GM21390 (cell line): Measurements from ENCODE around the gene S100B.
A peak's percentile ranks its signal among the peaks of the same experiment; 100 is the strongest.
"Not testable (repeated sequence)": the region's sequence is repeated elsewhere in the genome, so short reads cannot be mapped to it uniquely, and the experiment has no call there.

Experiments used
- ATAC-seq: cut with Tn5 transposase; IDR thresholded peaks from one replicate; pipeline ENCODE4 v1.9.1; 2021; ENCODE audit not compliant: unreplicated experiment

S100B gene

GRCh38 chr21:46604975-46605766, at the start of gene S100B:
Gene S100B (minus strand): TSS chr21:46605082. CDS start chr21:46602415, 2,667 bp downstream.
- ATAC-seq: no peak

GRCh38 chr21:46651121-46651520, 46.2 kb upstream of the S100B start:
- no peak for ATAC-seq

GRCh38 chr21:46650476-46651098, 45.7 kb upstream of the S100B start:
- ATAC-seq: no peak

- ATAC-seq: no peak
These were observed 44.5 kb upstream of the S100B start for GRCh38 chr21:46649356-46649755.

GRCh38 chr21:46648539-46648938, 43.7 kb upstream of the S100B start:
- no peak for ATAC-seq

- ATAC-seq: no peak
These were observed 41.8 kb upstream of the S100B start for GRCh38 chr21:46646541-46647154.

GRCh38 chr21:46645840-46646239, 41.0 kb upstream of the S100B start:
- ATAC-seq: no peak

- no peak for ATAC-seq
These were observed 38.7 kb upstream of the S100B start for GRCh38 chr21:46643379-46644177.

- ATAC-seq: no peak
These were observed 36.8 kb upstream of the S100B start for GRCh38 chr21:46641656-46642055.

- ATAC-seq: no peak
These were observed 34.9 kb upstream of the S100B start for GRCh38 chr21:46639489-46640386.

GRCh38 chr21:46637952-46638746, 33.3 kb upstream of the S100B start:
- ATAC-seq: no peak

GRCh38 chr21:46636550-46637285, 31.8 kb upstream of the S100B start:
- no peak for ATAC-seq

GRCh38 chr21:46636181-46636512, 31.3 kb upstream of the S100B start:
- ATAC-seq: no peak

GRCh38 chr21:46635324-46636180, 30.7 kb upstream of the S100B start, which contains the start of gene PRMT2:
Gene PRMT2 (plus strand): TSS chr21:46635674. CDS start chr21:46636952, 1,278 bp downstream.
- peak; percentile 89 for ATAC-seq

- ATAC-seq: no peak
These were observed 30.1 kb upstream of the S100B start for GRCh38 chr21:46634966-46635323.

GRCh38 chr21:46634427-46634826, 29.5 kb upstream of the S100B start:
- ATAC-seq: no peak

GRCh38 chr21:46633566-46633965, 28.7 kb upstream of the S100B start:
- no peak for ATAC-seq

GRCh38 chr21:46630915-46631314, 26.0 kb upstream of the S100B start:
- ATAC-seq: not testable (repeated sequence)
